Measurements from ENCODE around the gene ALOX5AP. TPM values are rescaled to one million over a fixed set of nuclear protein-coding genes. Genes with fewer than 3 reads are reported as not detected.

Gene ALOX5AP
- total and polyA plus RNA-seq, 10 of the 15 experiments (the other 5 are each of a cell fraction or from before 2014, with no cell fraction given) = 45.9 to 426 (median 109) TPM

DNA sequence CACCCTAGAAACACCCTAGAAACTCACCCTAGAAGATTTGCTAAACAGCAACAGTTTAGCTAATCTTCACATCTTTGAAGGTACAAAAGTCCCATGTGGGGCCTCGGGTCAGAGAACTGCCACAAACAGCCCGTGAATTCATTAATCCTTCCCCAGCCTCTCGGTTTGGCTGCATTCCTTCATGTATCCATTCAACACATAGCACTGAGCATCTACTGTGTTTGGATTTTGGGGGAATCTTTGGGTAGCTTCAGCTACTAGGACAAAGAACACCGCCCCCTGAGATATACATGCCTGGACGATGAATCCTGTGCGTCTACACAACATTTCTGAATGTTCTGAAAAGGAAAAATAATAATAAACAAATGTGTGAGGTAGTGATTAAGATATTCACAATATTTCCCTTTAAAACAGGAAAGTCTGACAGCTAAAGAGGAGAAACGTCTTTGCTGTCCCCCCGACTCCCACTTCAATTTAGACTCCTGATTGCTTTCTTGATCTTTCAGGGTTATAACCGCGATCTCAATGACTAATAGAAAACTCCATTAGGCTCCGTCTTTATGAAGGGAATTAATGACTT lies 63.5 kb downstream of the ALOX5AP start:
- RAD21 ChIA-PET (ENCODE audit: unreplicated experiment) = interaction anchor here (0.9 to 7.0 kb wide), 4 partner anchors 9 to 118 kb away, joined by 3 to 66 read pairs (median 3); partner anchors contain the start of gene ALOX5AP
- POLR2A ChIA-PET = interaction anchor here (1.0 kb wide), 1 partner anchor 122 kb away, joined by 3 read pairs; no protein-coding TSS in a partner anchor
- FAIRE-seq = no peak
- CTCF ChIA-PET = interaction anchor here (0.7 to 2.1 kb wide), 6 partner anchors 8 to 181 kb away, joined by 3 to 6 read pairs (median 4); no protein-coding TSS in a partner anchor
- Histone ChIP-seq H3K36me3 (ENCODE audit: control insufficient read depth in 2 of 2, insufficient read depth in 2 of 2, low read length in 1 of 2) (no peaks in the 10 kb centered on the region), H2AFZ (ENCODE audit: control insufficient read depth, low read depth, low read length) (no peak overlapping the region), H3K79me2 (ENCODE audit: control insufficient read depth, insufficient read depth, low read length) (no peaks in the 10 kb centered on the region), H3K9me3 (replicated peaks; ENCODE audit: control insufficient read depth, insufficient read depth, low read length) (no peaks in the 10 kb centered on the region), H3K4me3 (no peak overlapping the region), H3K27me3 (replicated peaks in 1 of 2; ENCODE audit: control insufficient read depth in 2 of 2, insufficient read depth in 2 of 2, low read length in 1 of 2) (no peaks in the 10 kb centered on the region), H3K9ac (ENCODE audit: control insufficient read depth, insufficient read depth, low read length) (no peak overlapping the region), H3K27ac (ENCODE audit: control insufficient read depth, insufficient read depth) (no peak overlapping the region), H3K4me1 (ENCODE audit: control insufficient read depth, insufficient read depth, low read length) (peaks cover 11% of the 10 kb centered on the region), H4K20me1 (ENCODE audit: control insufficient read depth, insufficient read depth) (no peaks in the 10 kb centered on the region), H3K4me2 (ENCODE audit: control insufficient read depth, insufficient read depth) (no peak overlapping the region)
- no TSS peak for BruUV-seq (replicated peaks)
- 84% methylated on average over 11 of the region's 11 CpGs for WGBS (ENCODE audit: insufficient coverage, insufficient replicate concordance, low lambda C conversion rate, missing lambda C conversion rate)
- DNase-seq (ENCODE audit: low read depth, low spot score) = no peak
- no peak for ATAC-seq
- TF ChIP-seq EED (IDR thresholded peaks at IDR 0.05; ENCODE audit: low read depth) = no peak
- TF ChIP-seq RFX5 (IDR thresholded peaks at IDR 0.05; ENCODE audit: low read depth, low read length) = no peak
- no peak for TF ChIP-seq FOXM1 (IDR thresholded peaks at IDR 0.05; ENCODE audit: low read depth, low read length)
- TF ChIP-seq, protein P1, sequence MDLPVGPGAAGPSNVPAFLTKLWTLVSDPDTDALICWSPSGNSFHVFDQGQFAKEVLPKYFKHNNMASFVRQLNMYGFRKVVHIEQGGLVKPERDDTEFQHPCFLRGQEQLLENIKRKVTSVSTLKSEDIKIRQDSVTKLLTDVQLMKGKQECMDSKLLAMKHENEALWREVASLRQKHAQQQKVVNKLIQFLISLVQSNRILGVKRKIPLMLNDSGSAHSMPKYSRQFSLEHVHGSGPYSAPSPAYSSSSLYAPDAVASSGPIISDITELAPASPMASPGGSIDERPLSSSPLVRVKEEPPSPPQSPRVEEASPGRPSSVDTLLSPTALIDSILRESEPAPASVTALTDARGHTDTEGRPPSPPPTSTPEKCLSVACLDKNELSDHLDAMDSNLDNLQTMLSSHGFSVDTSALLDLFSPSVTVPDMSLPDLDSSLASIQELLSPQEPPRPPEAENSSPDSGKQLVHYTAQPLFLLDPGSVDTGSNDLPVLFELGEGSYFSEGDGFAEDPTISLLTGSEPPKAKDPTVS (IDR thresholded peaks at IDR 0.05; ENCODE audit: low read depth, low read length) = no peak
- no peak for TF ChIP-seq MLLT1 (IDR thresholded peaks at IDR 0.05)
- TF ChIP-seq PML (IDR thresholded peaks at IDR 0.05; ENCODE audit: low read length) = no peak
- in situ Hi-C loops (cut with MboI) (loop anchor here (5.0 kb wide), 1 partner anchor 117 kb away; no protein-coding TSS in a partner anchor), intact Hi-C loops (cut with micrococcal nuclease; ENCODE audit: unreplicated experiment) (no loop called here)
- SMC1A ChIA-PET (ENCODE audit: uncharacterized antibody, unreplicated experiment) = interaction anchor here (0.7 to 4.5 kb wide), 9 partner anchors 31 to 233 kb away, joined by 3 to 51 read pairs (median 4); partner anchors contain the start of gene USPL1

All from GM12878 (cell line).